Body of pancreas (tissue), 4 donors: ENCODE measurements around the gene NCBP1.

Experiments used
- POLR2A ChIP-seq, 3 donors: fragments of 450-650 bp; IDR thresholded peaks; one replicate each; pipeline ENCODE4 v1.6.1; 2016; ENCODE audit warnings: antibody characterized with exemption in 3 of 3, mild to moderate bottlenecking in 2 of 3
- TF ChIP-seq, protein P1 (sequence below), 7 experiments: fragments of 450-650 bp in 4 of 7; fragments of 200-600 bp in 3 of 7; sonication (generic) in 3 of 7; IDR thresholded peaks; one replicate each; pipeline ENCODE4 v1.5.1; 2016 to 2019; ENCODE audit warnings: antibody characterized with exemption in 7 of 7

DNA sequence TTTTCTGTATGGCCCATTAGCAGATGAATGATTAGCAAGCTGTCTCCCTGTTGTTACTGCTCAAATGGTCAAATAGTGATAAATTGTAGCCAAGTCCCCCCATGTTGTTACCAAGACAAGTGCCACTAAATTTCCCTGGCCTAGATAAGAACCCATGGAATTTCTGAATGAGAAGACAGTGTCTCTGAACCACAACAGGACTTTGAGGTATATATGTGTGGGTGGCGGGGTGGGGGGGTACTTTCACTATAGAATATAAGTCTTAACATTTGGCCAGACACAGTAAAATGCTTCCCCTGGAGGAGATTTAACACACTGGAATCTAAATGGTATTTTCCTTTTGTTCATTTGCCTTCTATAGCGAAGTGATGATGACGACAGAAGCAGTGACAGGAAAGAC lies 34.9 kb downstream of the NCBP1 start:
- TF ChIP-seq, protein P1, sequence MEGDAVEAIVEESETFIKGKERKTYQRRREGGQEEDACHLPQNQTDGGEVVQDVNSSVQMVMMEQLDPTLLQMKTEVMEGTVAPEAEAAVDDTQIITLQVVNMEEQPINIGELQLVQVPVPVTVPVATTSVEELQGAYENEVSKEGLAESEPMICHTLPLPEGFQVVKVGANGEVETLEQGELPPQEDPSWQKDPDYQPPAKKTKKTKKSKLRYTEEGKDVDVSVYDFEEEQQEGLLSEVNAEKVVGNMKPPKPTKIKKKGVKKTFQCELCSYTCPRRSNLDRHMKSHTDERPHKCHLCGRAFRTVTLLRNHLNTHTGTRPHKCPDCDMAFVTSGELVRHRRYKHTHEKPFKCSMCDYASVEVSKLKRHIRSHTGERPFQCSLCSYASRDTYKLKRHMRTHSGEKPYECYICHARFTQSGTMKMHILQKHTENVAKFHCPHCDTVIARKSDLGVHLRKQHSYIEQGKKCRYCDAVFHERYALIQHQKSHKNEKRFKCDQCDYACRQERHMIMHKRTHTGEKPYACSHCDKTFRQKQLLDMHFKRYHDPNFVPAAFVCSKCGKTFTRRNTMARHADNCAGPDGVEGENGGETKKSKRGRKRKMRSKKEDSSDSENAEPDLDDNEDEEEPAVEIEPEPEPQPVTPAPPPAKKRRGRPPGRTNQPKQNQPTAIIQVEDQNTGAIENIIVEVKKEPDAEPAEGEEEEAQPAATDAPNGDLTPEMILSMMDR (IDR thresholded peaks at IDR 0.05), result no peak
- no peak for TF ChIP-seq POLR2A (IDR thresholded peaks at IDR 0.05)
